ENCODE data around the gene ATXN7L3.

GRCh38 chr17:44203731-44204440 lies 4.2 kb upstream of the ATXN7L3 start:
- TF ChIP-seq POLR2A (IDR thresholded peaks at IDR 0.05; ENCODE audit: low read depth, low read length): 0 out of 2 replicates have a peak, but pooled peaks have one; percentile 8
- no peak for TF ChIP-seq TAF1 (IDR thresholded peaks at IDR 0.05; ENCODE audit: low read depth, low read length)
- TF ChIP-seq POLR2AphosphoS5 (IDR thresholded peaks at IDR 0.05; ENCODE audit: low read depth, low read length): no peak
- TF ChIP-seq SPI1 (IDR thresholded peaks at IDR 0.05; ENCODE audit: low read depth, low read length): peak; percentile 31; the same call in 1 of the 2 replicates
- peak; percentile 65; the same call in 1 of the 2 replicates for TF ChIP-seq POU2F2 (IDR thresholded peaks at IDR 0.05; ENCODE audit: low read depth, low read length)
- TF ChIP-seq PAX5 (IDR thresholded peaks at IDR 0.05; ENCODE audit: insufficient read depth, low read length, severe bottlenecking): no peak
